GM11168 (cell line): ENCODE measurements around the gene PRKAG1.

ENCODE experiments used
- in situ Hi-C: fragments of 300-500 bp; cut with MboI; formaldehyde crosslinking; loops from one replicate; pipeline ENCODE4 v1.12.0; 2022; ENCODE audit warnings: low sequenced_read_pairs; ENCODE audit not compliant: unreplicated experiment

PRKAG1 gene

GRCh38 chr12:49015196-49015595 is 3.4 kb downstream of the PRKAG1 start:
- in situ Hi-C loops: no loop called here

DNA sequence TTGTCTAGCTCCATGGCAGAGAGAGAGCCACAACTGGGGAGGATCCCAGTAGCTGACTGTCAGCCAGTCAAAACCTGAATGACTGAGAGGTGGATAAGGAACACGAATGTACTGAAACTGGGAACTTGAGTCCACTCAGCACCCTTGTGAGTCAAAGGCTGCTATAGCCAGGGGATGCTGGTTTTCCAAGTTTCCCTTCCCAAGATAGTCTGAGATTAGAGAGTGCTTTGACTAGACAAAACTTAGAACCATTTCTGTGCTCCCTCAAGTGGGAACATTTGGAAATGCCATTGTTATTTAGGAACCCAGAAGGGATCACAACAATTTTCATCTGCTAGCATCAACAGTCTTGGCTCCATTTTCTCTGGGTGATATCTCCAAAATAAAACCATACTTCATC is 4.0 kb downstream of the PRKAG1 start:
- in situ Hi-C loops: no loop called here

DNA sequence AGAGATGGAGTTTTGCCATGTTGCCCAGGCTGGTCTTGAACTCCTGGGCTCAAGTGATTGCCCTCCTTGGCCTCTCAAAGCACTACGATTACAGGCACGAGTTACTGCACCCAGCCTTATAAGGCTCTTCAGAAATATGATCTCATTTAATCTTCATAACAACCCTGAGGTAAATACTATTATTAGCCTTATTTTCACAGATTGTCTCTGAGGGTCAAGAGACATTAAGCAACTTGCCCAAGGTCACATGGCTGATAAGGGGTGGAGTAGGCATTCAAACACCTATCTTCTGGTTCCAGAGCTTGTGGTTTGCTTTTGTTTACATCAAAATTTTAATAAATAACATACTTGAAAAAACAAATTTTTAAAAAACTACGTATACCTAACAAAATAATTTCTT is 5.1 kb downstream of the PRKAG1 start:
- in situ Hi-C loops: no loop called here

DNA sequence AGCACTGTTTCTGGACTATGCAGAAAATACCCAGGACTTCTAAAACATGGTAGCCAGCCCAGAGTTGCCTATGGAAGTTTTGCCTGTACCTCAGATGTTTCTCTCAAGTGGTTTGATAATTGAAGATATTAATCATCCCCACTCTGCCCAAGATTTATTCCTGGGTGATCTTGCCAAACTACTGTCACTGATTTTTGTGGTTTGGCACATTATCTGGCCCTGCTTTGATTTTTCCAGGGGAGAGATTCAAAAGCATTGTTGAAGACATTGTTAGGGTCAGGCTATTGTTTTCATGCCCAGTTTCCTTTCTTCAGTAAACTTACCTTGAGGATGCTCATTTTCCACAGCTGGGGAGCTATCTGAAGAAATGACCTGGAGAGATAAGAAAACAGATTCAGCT is 5.8 kb downstream of the PRKAG1 start:
- in situ Hi-C loops: no loop called here

- in situ Hi-C loops: no loop called here
Measured at GRCh38 chr12:49010092-49010668, 8.4 kb downstream of the PRKAG1 start.

DNA sequence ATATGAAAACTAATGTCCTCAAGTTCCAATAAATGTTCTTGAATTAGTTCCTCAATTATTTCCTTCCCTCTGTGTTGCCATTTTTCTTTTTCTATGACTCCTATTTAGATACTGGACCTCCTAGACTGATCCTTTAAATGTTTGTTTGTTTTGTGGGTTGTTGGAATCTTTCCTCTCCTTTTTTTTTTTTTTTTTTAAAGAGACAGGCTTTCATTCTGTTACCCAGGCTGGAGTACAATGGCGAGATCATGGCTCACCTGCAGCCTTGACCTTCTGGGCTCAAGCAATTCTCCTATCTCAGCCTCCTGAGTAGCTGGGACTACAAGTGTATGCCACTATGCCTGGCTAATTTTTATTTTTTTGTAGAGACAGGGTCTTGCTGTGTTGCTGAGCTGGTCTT is 9.6 kb downstream of the PRKAG1 start:
- in situ Hi-C loops: no loop called here

- in situ Hi-C loops: no loop called here
Measured at GRCh38 chr12:49000346-49000745, 18.2 kb downstream of the PRKAG1 start.

DNA sequence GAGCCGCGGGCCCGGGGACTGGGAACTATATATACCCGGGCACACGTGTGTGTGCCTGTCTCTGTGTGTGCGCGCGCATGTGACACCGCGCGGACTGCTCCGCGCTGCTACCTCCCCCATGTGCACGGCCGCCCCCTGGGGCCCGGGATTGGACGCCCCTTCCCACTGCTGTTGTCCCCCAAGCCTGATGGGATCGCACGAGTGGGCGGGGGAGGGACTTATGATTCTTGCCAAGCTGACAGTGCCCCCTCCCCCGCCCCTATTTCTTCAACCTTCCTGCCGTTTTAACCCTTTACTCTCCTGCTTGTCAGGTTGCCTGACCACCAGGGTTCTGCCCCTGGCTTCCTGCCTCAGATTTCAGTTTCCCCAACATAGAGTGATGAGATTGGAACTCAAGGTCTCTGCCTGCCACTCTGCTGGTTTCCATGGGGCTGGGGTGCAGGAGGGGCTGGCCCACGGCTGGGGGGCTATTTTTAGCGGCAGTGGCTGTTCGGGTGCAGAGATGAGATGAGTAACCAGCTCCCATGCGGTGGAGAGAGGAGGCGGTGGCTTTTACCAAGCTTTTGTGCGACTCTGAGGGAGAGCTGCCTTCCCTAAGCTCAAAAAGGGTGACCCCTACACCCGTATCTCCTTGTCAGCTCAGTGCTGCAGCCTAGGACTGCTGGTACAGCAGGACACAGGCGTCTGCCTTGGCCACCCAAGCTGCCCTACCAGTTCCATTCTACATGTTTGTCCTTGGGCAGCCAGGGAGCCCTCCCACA is 19.0 kb downstream of the PRKAG1 start, which contains the start of gene DDN:
Gene DDN, minus strand, starts transcription at position 5 of the 761 bp plus-strand sequence. CDS start 88 bp downstream, outside the sequence.
- in situ Hi-C loops: no loop called here

DNA sequence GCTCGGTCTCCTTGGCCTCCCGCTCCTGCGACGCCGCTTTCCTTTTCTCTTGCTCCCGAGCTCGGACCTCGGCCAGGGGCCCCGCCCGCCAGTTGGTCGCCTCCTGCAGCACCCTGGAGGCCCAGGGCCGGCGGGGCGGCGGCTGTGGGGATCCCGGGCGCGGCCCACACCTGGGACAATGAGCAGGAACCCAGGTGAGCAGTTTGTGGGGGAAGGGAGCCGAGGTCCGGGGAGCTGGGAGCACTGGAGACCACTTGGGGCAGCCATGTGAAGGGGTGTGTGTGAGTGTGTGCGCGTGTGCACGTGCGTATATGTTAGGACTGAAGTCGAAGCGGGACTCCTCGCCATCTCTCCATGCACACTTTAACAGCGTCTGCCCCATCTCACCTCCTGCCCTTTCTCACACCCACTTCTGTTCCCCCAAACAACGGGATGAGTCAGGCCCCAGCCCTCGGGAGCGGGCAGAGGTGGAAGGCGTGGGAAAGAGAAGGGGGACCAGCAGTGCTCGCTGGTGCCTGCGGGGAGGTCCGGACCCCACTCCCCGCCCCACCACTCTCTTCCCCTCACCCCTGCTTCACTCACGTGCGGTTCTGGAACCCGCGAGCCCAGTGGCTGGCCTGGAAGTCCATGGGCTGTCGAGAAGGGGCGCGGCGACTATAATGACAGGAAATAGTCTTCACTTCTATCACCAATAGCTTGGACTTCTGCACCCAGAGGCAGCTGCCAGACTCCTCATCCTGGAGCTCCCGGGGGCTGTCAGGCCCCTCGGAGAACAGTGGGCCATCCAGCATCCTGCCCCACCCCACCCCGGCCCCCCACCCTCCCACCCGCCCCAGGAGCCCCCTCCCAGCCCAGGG is 19.9 kb downstream of the PRKAG1 start:
- in situ Hi-C loops: no loop called here

DNA sequence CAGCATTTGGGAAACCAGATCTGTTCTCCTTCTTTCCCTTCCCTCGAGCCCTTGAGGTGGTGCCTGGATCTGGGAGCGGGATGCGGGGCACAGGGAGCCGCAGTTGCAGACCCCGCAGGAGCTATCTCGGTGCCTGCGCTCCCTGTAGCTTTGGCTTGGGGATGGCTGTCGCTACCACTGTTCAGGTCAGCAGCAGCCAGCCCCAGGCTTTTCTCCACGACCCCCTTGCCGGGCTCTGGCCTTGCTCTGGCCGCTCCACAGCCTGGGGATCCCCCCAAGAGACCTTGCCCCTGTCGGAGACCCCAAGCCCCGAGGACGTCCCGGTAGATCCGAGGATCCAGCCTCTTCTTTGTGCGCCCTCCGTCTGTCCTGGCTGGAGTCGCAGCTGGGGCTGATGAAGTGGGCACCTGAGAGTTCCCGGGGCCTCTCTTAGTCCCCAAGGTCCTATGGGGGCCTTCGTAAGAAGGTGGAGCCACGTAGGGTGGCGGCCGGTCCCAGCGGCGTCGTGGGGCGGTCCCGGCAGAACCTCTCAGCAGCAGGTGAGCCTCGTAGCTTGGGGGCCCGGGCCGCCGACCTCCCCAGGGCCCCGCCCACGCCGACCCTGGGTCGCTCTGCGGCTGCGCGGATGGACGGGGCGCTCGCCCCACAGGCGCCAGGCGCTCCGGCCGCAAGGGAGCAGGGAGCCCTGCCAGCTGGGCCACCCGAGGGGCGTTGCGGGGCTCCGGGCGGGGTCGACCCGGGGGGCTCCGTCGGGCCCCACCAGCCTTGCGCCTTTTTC is 20.7 kb downstream of the PRKAG1 start:
- in situ Hi-C loops: no loop called here

DNA sequence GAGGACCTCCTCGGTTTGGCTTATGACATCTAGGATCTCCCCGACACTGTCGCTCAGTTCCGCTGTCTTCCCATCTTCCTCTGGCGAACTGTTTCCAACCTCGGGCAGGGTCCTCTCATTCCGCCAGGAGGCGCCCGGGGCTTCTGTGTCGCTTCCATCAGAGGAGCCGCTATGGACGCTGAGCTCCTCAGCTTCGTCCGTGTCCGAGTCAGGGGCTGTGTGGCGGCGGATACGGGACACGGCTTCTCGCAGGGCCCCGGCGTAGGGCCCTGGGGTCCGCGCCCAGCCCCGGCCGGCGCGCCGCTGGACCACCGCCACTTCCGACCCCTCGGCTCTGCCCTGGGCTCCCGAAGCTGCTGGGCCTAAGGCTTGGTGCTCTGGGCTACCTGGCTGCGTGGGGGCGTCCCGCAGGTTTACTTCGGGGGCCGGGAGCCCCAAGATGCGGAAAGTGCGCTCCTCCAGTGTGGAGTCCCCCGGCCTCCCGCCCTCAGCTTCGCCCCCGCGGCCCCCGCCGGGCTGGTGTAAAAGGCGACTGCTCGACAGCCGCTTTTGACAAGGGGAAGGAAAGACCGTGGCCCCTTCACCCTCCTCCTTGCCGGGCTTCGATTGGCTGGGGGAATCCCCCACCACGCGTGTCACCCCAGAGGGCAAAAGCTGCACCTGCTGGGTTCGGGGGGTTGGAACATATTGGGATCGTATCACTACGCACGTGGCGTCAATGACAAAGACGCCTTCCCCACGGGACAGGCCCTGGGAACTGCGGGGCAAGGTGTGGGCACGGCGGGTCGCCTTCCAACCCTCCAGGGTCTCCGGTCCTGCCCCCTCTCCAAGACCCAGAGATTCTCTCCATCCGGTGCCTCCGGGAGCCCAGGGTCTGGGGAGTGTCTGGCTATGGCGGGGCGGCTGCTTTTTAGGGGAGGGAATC is 21.5 kb downstream of the PRKAG1 start:
- in situ Hi-C loops: no loop called here

DNA sequence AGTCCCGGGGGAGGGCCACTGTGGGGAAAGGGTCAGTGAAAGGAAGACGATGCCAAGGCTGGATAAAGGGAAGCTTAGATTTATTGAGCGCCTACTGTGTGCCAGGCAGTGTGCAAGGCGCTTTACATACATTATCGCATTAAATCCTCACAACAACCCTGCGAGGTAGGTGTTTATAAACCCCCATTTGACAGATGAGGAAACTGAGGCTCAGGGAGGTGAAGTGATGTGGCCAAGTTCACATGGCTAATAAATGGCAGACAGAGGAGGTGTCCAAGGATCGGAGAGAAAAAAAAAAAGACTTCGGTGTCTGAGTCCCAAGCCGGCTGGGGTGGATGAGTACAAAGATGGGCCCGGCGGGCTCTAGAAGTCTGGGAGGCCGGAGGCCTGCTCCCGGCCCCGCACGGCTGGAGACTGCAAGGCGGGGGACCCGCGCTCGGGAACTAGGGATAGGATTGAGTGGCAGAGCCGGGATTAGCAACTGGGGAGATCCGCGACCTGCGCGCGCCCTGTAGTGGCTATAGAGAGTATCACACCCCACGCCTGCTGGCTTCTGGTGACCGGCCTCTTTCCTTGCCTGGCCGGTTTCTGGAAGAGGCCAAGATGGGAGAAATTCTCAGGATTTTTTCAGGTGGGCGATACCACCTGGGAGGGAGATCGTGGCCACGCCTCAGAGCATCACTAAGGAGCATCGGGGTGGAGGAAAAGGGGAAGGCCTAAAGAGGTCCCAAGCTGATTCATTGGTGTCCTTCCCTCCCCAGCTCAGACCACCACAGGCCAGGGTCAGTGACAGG is 23.3 kb downstream of the PRKAG1 start:
- in situ Hi-C loops: no loop called here

DNA sequence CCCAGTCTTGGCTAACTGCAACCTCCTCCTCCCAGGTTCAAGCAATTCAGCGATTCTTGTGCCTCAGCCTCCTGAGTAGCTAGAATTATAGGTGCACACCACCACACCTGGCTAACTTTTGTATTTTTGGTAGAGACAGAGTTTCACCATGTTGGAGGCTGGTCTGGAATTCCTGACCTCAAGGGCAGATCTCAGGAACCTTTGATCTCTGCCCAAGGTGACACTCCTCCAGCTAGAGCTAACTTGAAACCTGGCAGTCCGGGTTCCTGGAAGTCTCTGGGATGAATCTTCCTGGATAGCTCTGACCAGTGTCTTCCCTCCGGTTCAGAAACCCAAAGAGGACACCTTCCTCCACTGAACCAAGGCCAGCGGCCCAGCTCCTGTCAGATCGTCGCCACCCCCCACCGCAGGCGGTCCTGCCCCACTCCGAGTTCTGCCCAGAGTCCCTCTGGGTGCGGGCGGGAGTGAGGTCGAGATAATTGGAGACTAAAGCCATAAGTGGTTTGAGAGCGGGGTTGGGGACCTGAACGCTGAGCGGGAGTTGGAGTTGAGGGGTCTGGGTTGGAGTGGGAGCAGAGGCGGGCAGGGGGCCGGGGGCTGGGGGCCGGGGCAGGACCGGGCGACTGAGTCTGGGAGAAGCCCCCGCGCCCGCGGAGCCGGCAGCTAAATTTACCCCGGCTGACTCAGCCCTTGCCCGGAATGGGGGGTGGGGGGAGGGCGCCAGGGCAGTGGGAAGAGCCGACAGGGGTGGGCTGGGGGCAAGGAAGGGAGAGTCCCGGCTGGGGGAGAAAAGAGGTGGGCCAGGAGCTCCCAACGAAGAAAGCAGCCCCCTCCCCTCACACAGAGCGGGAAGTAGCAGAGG is 24.1 kb downstream of the PRKAG1 start:
- in situ Hi-C loops: no loop called here

GRCh38 chr12:48993787-48994186 is 24.8 kb downstream of the PRKAG1 start:
- in situ Hi-C loops: no loop called here

GRCh38 chr12:48991247-48992050 is 27.1 kb downstream of the PRKAG1 start:
- in situ Hi-C loops: no loop called here

DNA sequence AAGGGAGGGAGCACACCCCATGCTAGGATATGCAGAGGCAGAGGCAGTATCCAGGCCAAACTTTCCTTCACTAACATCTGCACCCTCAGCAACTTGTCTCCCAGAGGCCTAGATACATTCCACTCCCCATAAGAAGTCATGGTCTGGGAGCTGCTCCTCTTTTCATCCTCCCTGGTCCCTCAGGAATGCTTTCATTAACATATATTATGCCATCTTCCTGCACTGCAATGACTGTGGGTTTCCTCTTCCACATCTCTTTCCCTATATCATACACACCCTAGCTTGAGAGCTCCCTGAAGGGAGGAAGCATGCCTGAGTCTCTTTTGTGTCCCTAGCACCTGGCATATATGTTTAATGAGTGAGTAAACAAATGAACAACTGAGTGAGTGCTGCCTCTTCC is 28.0 kb downstream of the PRKAG1 start:
- in situ Hi-C loops: no loop called here
